Heart right ventricle (tissue), 16 donors: ENCODE results near the gene ZNF318. TPM values are rescaled to one million over a fixed set of nuclear protein-coding genes. Genes with fewer than 3 reads are reported as not detected.

Experiments used
- ATAC-seq, 8 donors: fragments of 200-7000 bp; cut with Tn5 transposase; one replicate each; pipeline ENCODE4 v1.9.1; 2020; ENCODE audit warnings: mild to moderate bottlenecking in 8 of 8, moderate library complexity in 8 of 8, moderate number of reproducible peaks in 1 of 8
- DNase-seq, 2 donors: peaks; one replicate each; pipeline ENCODE4 v3.0.0-alpha.2; 2020
- H3K27ac ChIP-seq, 10 donors: fragments of 200-600 bp; sonication (generic) in 2 of 10; one replicate each; pipeline versions ENCODE4 v1.5.0 to v1.8.0; 2020 to 2022; ENCODE audit warnings: mild to moderate bottlenecking in 3 of 10
- H3K27me3 ChIP-seq, 7 donors: fragments of 200-600 bp; one replicate each; pipeline ENCODE4 v1.8.0; 2021 to 2022; ENCODE audit warnings: mild to moderate bottlenecking in 2 of 7
- H3K36me3 ChIP-seq, 9 donors: fragments of 200-600 bp; sonication (generic) in 1 of 9; one replicate each; pipeline versions ENCODE4 v1.5.0 to v1.8.0; 2020 to 2022; ENCODE audit warnings: mild to moderate bottlenecking in 2 of 9
- H3K4me1 ChIP-seq, 9 donors: fragments of 200-600 bp; sonication (generic) in 1 of 9; one replicate each; pipeline versions ENCODE4 v1.5.0 to v1.8.0; 2020 to 2022; ENCODE audit warnings: mild to moderate bottlenecking in 4 of 9
- H3K4me3 ChIP-seq, 10 donors: fragments of 200-600 bp; sonication (generic) in 2 of 10; one replicate each; pipeline versions ENCODE4 v1.5.0 to v1.8.0; 2020 to 2022; ENCODE audit warnings: mild to moderate bottlenecking in 7 of 10, moderate library complexity in 2 of 10
- H3K9me3 ChIP-seq, 11 donors: fragments of 200-600 bp in 10 of 11; sonication (generic) in 2 of 11; one replicate each; pipeline versions ENCODE4 v1.5.0 to v1.8.0; 2013 to 2022; ENCODE audit warnings: mild to moderate bottlenecking in 2 of 11, control low read depth in 1 of 11, moderate library complexity in 1 of 11
- WGBS, 2 donors: extraction: QIAGEN DNeasy Blood & Tissue Kit; methylation state at CpG; one replicate each; pipeline ENCODE4 v1.1.7; 2013; ENCODE audit warnings: inconsistent platforms in 1 of 2; 5-methylcytosine and 5-hydroxymethylcytosine counted together
- intact Hi-C, 10 donors: fragments of 100-400 bp; cut with DNase I; formaldehyde crosslinking; loops; one replicate each; pipeline versions ENCODE4 v1.11.1 to v1.14.2; 2022
- polyA plus RNA-seq, 2 donors: library from polyadenylated mRNA; stranded (reverse); fragments of 200-250 nt; gene quantifications; one replicate each; pipeline ENCODE4 v1.2.3, GENCODE V29; 2013
- total RNA-seq, 10 donors: library from RNA; stranded (reverse); fragmentation: NEBNext Ultra II Directional in 3 of 10; extraction: Animal tissue kit (Norgen Biotek cat#: 25700) in 3 of 10; gene quantifications; one replicate each; pipeline versions ENCODE4 v1.2.1 to v1.2.4, GENCODE V29; 2021 to 2023
- TF ChIP-seq, protein P1 (sequence below), 9 donors: fragments of 200-600 bp; sonication (generic) in 2 of 9; IDR thresholded peaks; one replicate each; pipeline versions ENCODE4 v1.5.0 to v1.8.0; 2021 to 2022; ENCODE audit warnings: antibody characterized with exemption in 9 of 9, mild to moderate bottlenecking in 5 of 9, moderate library complexity in 1 of 9
- donor health status: Arrhythmogenic right ventricular cardiomyopathy.
- donor health status: ischemic (EF 13 %, LVEDD 7.1; RV severe dilation, severe dysfunction).
- donor health status: healthy with polysubstance abuse.
- donor health status: DM: no; HTN: yes; CAD: no.
- donor health status: DM: no; HTN: no; CAD: no.
- donor health status: ischemic (EF 25% LVEDD 6.9; RV normal size, moderate dysfunction).
- donor health status: ischemic (EF 25% LVEDD 5.7; RV mildly dilated, moderate dysfunction).
- donor health status: healthy.
- donor health status: DM: yes; HTN: yes; CAD: no.
- donor health status: Ischemic cardiomyopathy.
- donor health status: ischemic (EF 35%, LVEDD 5.7; RV mildly dilated, moderate dysfunction).
- donor health status: nonischemic (EF 11% LVEDD 7.7; RV severe dilation, severe dysfunction).
- donor health status: DM: yes; HTN: yes; CAD: no.
- donor health status: PGD.
- donor health status: ischemic (EF 29% LVEDD 5.4; RV normal size, mild dysfunction).
- donor health status: nonischemic (EF 23%, LVEDD 6.1; RV moderate dilation, normal function).

The ZNF318 gene
- total and polyA plus RNA-seq, 12 donors, result 3.4 to 20.4 (median 13.7) TPM

DNA sequence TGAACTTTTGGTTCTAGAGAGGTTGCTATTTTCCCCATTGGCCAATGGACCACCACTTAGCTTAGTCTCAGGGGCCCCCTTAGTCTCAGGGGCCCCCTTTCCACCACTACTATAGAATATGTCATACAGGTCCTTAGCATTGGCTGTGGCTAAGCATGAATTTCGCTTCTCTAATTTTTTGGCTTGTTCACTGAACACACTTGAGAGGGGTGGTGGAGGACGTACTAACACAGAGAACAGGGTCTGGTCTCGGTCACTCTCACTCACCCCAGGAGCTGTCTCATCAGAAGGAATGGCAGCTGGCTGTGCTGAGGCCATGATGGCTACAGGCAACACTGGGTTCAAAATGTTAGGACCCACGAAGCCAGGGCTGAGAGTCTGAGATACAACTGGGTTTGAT lies 30.3 kb downstream of the ZNF318 start:
- TF ChIP-seq, protein P1, sequence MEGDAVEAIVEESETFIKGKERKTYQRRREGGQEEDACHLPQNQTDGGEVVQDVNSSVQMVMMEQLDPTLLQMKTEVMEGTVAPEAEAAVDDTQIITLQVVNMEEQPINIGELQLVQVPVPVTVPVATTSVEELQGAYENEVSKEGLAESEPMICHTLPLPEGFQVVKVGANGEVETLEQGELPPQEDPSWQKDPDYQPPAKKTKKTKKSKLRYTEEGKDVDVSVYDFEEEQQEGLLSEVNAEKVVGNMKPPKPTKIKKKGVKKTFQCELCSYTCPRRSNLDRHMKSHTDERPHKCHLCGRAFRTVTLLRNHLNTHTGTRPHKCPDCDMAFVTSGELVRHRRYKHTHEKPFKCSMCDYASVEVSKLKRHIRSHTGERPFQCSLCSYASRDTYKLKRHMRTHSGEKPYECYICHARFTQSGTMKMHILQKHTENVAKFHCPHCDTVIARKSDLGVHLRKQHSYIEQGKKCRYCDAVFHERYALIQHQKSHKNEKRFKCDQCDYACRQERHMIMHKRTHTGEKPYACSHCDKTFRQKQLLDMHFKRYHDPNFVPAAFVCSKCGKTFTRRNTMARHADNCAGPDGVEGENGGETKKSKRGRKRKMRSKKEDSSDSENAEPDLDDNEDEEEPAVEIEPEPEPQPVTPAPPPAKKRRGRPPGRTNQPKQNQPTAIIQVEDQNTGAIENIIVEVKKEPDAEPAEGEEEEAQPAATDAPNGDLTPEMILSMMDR (IDR thresholded peaks at IDR 0.05), result no peak
- ATAC-seq, result no peak

DNA sequence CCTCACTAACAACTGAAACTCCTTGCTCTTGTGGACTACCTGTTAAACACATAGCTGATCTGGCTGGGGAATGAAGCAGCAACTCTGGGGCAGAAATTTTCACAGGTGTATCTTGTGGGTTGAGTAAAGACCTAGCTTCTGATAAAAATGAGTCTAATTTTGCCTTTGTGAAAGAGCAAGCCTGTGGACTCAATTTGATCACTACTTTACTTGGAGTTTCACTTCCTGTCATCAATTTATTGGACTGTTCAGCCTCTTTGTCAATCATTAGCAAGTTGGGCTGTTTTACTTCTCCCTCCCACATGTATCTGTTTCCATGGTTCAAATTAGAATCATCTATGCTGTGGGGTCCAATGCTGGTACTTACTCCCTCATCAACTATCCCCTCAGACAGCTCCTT lies 31.2 kb downstream of the ZNF318 start:
- H3K36me3 ChIP-seq, result peaks cover 0 to 76% (median 32%) of the 10 kb centered on the region in 9 donors
- no peaks in the 10 kb centered on the region for H3K27me3 ChIP-seq
- no peak overlapping the region for H3K27ac ChIP-seq
- ATAC-seq (no peak), DNase-seq (no peak)
- no peaks in the 10 kb centered on the region for H3K9me3 ChIP-seq
- H3K4me3 ChIP-seq, result no peak overlapping the region
- peaks cover 0 to 22% (median 11%) of the 10 kb centered on the region in 9 donors for H3K4me1 ChIP-seq
- intact Hi-C loops, result loop anchor here in 3 of 10 donors (5.0 to 10.0 kb wide), 3 partner anchors 63 to 76 kb away; no protein-coding TSS in a partner anchor
- TF ChIP-seq, protein P1 (IDR thresholded peaks at IDR 0.05), result no peak

More for the DNA sequence above, 30.3 kb downstream of the ZNF318 start:
- H3K36me3 ChIP-seq, result peaks cover 0 to 85% (median 37%) of the 10 kb centered on the region in 9 donors
- no peak overlapping the region for H3K27ac ChIP-seq
- no peak overlapping the region for H3K4me3 ChIP-seq
- H3K27me3 ChIP-seq, result no peaks in the 10 kb centered on the region
- DNase-seq, result no peak
- intact Hi-C loops, result loop anchor here in 3 of 10 donors (5.0 to 10.0 kb wide), 3 partner anchors 64 to 77 kb away; no protein-coding TSS in a partner anchor
- 90 to 97% methylated on average over 4 of the region's 4 CpGs for WGBS, 2 donors
- no peaks in the 10 kb centered on the region for H3K9me3 ChIP-seq
- H3K4me1 ChIP-seq, result peaks cover 0 to 20% (median 9%) of the 10 kb centered on the region in 9 donors

DNA sequence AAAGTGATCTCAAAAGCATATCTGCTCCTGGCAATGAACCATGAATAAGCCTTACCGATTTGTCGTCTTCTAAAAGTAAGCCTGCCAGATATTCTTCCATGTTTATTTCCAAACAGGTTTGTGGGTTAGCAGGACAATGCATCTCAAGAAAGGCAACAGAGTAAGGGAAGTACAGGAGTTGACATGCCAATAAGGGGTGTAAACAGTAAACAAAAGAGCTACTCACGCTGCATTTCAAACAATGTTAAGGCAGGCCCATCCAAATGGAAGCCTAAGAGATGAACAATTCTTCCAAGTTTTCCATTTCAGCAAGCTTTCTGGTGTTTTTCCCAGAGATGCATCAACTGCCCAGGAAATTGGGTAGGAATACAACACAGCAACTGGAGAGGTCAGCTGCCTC lies 33.1 kb downstream of the ZNF318 start:
- intact Hi-C loops, result loop anchor here in 3 of 10 donors (5.0 to 10.0 kb wide), 3 partner anchors 62 to 74 kb away; no protein-coding TSS in a partner anchor
- Histone ChIP-seq H3K36me3 (peaks cover 0 to 58% (median 24%) of the 10 kb centered on the region in 9 donors), H3K27me3 (no peaks in the 10 kb centered on the region), H3K9me3 (no peaks in the 10 kb centered on the region), H3K27ac (peak overlapping the region in 1 of 10 donors; percentile 9), H3K4me3 (no peak overlapping the region), H3K4me1 (peaks cover 0 to 22% (median 13%) of the 10 kb centered on the region in 9 donors)
- ATAC-seq (peak in 1 of 8 donors; percentile 20), DNase-seq (no peak)
- TF ChIP-seq, protein P1 (IDR thresholded peaks at IDR 0.05), result no peak
- WGBS, 2 donors, result 38 to 52% methylated on average over 3 of the region's 3 CpGs

DNA sequence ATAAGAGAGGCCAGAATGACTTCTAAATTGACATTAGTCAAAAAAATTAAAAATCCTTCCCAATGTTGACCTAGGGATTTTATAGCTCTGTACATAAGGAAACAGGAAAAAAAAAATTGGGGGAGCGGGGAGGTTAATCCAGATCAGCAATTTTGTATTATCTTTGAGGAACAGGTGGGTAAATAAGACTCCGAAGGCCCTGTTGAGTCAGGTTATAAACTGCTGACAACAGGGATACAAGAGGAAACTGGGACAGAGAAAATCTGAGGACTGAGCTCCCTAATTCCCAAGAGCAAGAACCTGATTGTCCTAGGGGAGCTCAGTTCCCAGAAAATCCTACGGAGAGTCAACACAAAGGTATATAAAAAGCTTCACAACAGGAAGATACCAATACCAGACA lies 34.0 kb downstream of the ZNF318 start:
- intact Hi-C loops, result loop anchor here in 5 of 10 donors (2.0 to 10.0 kb wide), 5 partner anchors 61 to 73 kb away; no protein-coding TSS in a partner anchor
- 92% methylated on average over 3 of the region's 3 CpGs for WGBS, 2 donors
- TF ChIP-seq, protein P1 (IDR thresholded peaks at IDR 0.05), result no peak
- no peak overlapping the region for H3K4me3 ChIP-seq
- H3K27ac ChIP-seq, result no peak overlapping the region
- H3K27me3 ChIP-seq, result no peaks in the 10 kb centered on the region
- no peak for ATAC-seq
- peaks cover 0 to 25% (median 13%) of the 10 kb centered on the region in 9 donors for H3K4me1 ChIP-seq
- H3K9me3 ChIP-seq, result no peaks in the 10 kb centered on the region
- H3K36me3 ChIP-seq, result peaks cover 0 to 48% (median 18%) of the 10 kb centered on the region in 9 donors
- DNase-seq, result no peak
